Measurements from ENCODE around the gene PGGHG. TPM values are rescaled to one million over a fixed set of nuclear protein-coding genes. Genes with fewer than 3 reads are reported as not detected.

Gene PGGHG
- polyA plus RNA-seq, 3 donors: 28.8 to 335 (median 51.2) TPM

- no peak overlapping the region for H3K27ac ChIP-seq (ENCODE audit: low read depth, low read length)
- WGBS, 3 donors: 88 to 92% (median 92%) methylated on average over 18 of the region's 18 CpGs
Measured at GRCh38 chr11:293271-293851, 4.4 kb downstream of the PGGHG start.

GRCh38 chr11:293852-294661, 5.1 kb downstream of the PGGHG start:
- no peak overlapping the region for H3K27ac ChIP-seq (ENCODE audit: low read depth, low read length)
- 88 to 92% (median 91%) methylated on average over 24 to 27 of the region's 27 CpGs for WGBS, 3 donors

GRCh38 chr11:294780-295179, 5.9 kb downstream of the PGGHG start:
- no peak overlapping the region for H3K27ac ChIP-seq (ENCODE audit: low read depth, low read length)
- 90 to 92% (median 91%) methylated on average over 16 of the region's 16 CpGs for WGBS, 3 donors

GRCh38 chr11:295351-296170, 6.6 kb downstream of the PGGHG start:
- no peak overlapping the region for H3K27ac ChIP-seq (ENCODE audit: low read depth, low read length)
- 76 to 80% (median 79%) methylated on average over 25 to 26 of the region's 26 CpGs for WGBS, 3 donors

- H3K27ac ChIP-seq (ENCODE audit: low read depth, low read length): no peak overlapping the region
- 70 to 83% (median 79%) methylated on average over 34 to 35 of the region's 35 CpGs for whole genome bisulfite sequencing, 3 donors
Measured at GRCh38 chr11:296171-297050, 7.5 kb downstream of the PGGHG start.

- WGBS, 3 donors: 59 to 63% (median 63%) methylated on average over 9 to 13 of the region's 13 CpGs
- no peak overlapping the region for H3K27ac ChIP-seq (ENCODE audit: low read depth, low read length)
Measured at GRCh38 chr11:297051-297585, 8.2 kb downstream of the PGGHG start.

- 47 to 63% (median 47%) methylated on average over 26 of the region's 26 CpGs for WGBS, 3 donors
- H3K27ac ChIP-seq (ENCODE audit: low read depth, low read length): no peak overlapping the region
Measured at GRCh38 chr11:297586-298405, 8.9 kb downstream of the PGGHG start.

- H3K27ac ChIP-seq (ENCODE audit: low read depth, low read length): no peak overlapping the region
- WGBS, 3 donors: 48 to 68% (median 60%) methylated on average over 15 of the region's 15 CpGs
Measured at GRCh38 chr11:298406-299065, 9.6 kb downstream of the PGGHG start.

GRCh38 chr11:299081-299891, 10.4 kb downstream of the PGGHG start, which contains the start of gene IFITM5:
TSS of gene IFITM5 (minus strand) at chr11:299526. CDS start at chr11:299490, 36 bp downstream.
- WGBS, 3 donors: 54 to 67% (median 66%) methylated on average over 39 to 40 of the region's 40 CpGs
- H3K27ac ChIP-seq (ENCODE audit: low read depth, low read length): no peak within 1 kb of the TSS

- no peak overlapping the region for H3K27ac ChIP-seq (ENCODE audit: low read depth, low read length)
- 16 to 35% (median 19%) methylated on average over 20 of the region's 20 CpGs for WGBS, 3 donors
Measured at GRCh38 chr11:299951-300735, 11.2 kb downstream of the PGGHG start.

GRCh38 chr11:303363-303762, 14.4 kb downstream of the PGGHG start:
- 79 to 87% (median 80%) methylated on average over 12 of the region's 12 CpGs for WGBS, 3 donors
- H3K27ac ChIP-seq (ENCODE audit: low read depth, low read length): no peak overlapping the region

GRCh38 chr11:304061-304506, 15.2 kb downstream of the PGGHG start:
- H3K27ac ChIP-seq (ENCODE audit: low read depth, low read length): no peak overlapping the region
- 81 to 87% (median 86%) methylated on average over 52 of the region's 52 CpGs for WGBS, 3 donors

- no peak overlapping the region for H3K27ac ChIP-seq (ENCODE audit: low read depth, low read length)
- WGBS, 3 donors: 28 to 39% (median 38%) methylated on average over 19 of the region's 19 CpGs
Measured at GRCh38 chr11:304915-305843, 16.3 kb downstream of the PGGHG start.

- no peak overlapping the region for H3K27ac ChIP-seq (ENCODE audit: low read depth, low read length)
- WGBS, 3 donors: 80 to 93% (median 91%) methylated on average over 10 of the region's 10 CpGs
Measured at GRCh38 chr11:305844-306211, 16.9 kb downstream of the PGGHG start.

Data from adipose tissue (tissue), 3 donors.